ENCODE data around the gene BCDIN3D.

GRCh38 chr12:49792976-49793580 is 49.8 kb downstream of the BCDIN3D start:
- TF ChIP-seq CTCF (IDR thresholded peaks at IDR 0.05) = no peak
- no peak for TF ChIP-seq POLR2A (IDR thresholded peaks at IDR 0.05)
- TF ChIP-seq POLR2AphosphoS5 (IDR thresholded peaks at IDR 0.05) = no peak

All from prostate gland (tissue), 2 donors.